Bronchial epithelial cell (primary cell): ENCODE results near the gene PXYLP1. TPM values are rescaled to one million over a fixed set of nuclear protein-coding genes. Genes with fewer than 3 reads are reported as not detected.

Experiments
- DNase-seq: peaks from one replicate; pipeline ENCODE4 v3.0.0-alpha.2; 2010; ENCODE audit warnings: low read depth
- FAIRE-seq: peaks from 2 replicates; lab custom pipeline; 2011; peaks lifted over from hg19 to GRCh38; lab: Jason Lieb, UNC
- H3K27me3 ChIP-seq: 2 replicates; pipeline ENCODE4 v1.5.1; 2011; ENCODE audit warnings: low read length; ENCODE audit not compliant: control insufficient read depth, insufficient read depth
- H3K36me3 ChIP-seq: 2 replicates; pipeline ENCODE4 v1.5.1; 2011; ENCODE audit warnings: low read length; ENCODE audit not compliant: control insufficient read depth, insufficient read depth
- H3K4me3 ChIP-seq: 2 replicates; pipeline ENCODE4 v1.5.1; 2011; ENCODE audit warnings: mild to moderate bottlenecking, low read depth, low read length, control low read depth
- CTCF ChIP-seq: IDR thresholded peaks from 2 replicates; pipeline ENCODE4 v1.5.1; 2011; ENCODE audit warnings: mild to moderate bottlenecking, moderate library complexity, low read length, control low read depth, inconsistent platforms; ENCODE audit not compliant: insufficient read depth, severe bottlenecking
- total RNA-seq: library from RNA; depleted of rRNA; stranded (reverse); fragments of >200 nt; gene quantifications from 2 replicates; pipeline ENCODE4 v1.2.1, GENCODE V29; 2014

The PXYLP1 gene
- total RNA-seq, 1 donor from 2014 or later, result 9.0 TPM

DNA sequence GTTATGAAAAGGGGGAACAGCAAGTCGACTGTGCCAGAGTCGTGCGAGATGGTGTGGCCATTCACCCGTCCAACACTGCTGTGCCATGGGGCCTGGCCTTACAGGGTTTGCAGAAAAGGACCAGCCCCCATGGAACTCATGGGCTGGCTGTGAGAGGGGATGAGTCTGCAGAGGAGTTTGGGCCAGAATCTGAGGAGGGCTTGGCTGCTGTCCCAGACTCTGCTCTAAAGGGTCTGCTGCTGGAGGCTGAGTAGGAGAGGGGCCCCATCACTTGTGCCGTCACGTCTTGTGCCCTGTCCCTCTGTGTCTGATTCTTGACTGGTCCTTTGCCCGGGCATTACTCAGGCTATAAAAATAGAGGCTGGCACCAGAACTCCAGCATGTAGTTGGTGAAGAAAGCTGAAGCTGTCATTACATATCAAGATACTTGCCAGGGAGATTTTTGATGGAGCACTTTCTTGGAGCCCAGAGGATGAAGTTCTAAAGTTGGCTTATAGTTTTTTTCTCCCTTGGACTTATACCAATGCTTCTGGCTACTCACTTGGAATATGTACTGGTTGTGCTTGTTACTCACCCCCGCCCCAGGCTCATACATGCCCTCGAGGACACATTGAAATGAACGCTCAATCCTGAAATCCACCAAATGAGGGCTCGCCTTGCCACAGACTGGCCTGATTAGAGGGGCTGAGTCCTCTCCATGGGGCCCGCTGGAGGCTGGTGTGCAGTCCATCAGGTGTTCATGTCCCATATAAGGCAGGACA is 10.2 kb downstream of the PXYLP1 start:
- TF ChIP-seq CTCF, result no peak
- Histone ChIP-seq H3K36me3 (no peaks in the 10 kb centered on the region), H3K4me3 (no peak overlapping the region), H3K27me3 (no peaks in the 10 kb centered on the region)
- no peak for DNase-seq
- FAIRE-seq, result no peak

DNA sequence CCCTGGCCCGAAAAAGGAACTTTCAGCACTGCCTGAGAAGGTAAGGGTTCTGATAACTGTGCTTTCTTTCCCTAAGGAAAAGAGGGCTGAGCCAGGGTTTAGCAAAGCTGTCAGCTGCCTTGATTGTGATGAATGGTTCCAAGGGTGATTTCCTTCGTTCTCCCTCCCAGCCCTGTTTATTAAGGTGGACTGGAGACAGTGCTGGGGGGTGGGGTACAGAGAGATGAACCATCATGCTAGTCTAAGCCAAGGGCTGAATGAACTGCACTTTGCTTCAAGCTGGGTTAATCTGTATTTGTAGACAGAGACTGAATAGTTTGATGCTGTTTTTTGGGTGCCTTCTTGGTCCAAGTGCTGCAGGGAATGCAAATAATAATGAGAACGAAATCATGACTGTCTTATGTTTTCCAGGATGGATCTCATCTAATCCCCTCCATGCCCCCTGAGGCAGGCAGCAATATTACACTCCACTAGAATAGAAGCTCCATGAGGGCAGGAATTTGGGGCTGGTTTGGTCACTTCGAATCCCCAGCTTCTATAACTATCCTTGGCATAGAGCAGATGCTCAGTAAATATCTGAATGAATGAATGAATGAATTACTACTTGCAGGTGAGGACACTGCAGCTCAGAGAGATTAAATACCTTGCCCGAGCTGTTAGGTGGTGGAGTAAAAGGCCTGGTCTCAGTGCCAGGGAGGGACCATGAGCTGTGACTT is 10.9 kb downstream of the PXYLP1 start:
- TF ChIP-seq CTCF, result no peak
- no peak for FAIRE-seq
- no peak for DNase-seq
- Histone ChIP-seq H3K36me3 (no peaks in the 10 kb centered on the region), H3K4me3 (no peak overlapping the region), H3K27me3 (no peaks in the 10 kb centered on the region)

DNA sequence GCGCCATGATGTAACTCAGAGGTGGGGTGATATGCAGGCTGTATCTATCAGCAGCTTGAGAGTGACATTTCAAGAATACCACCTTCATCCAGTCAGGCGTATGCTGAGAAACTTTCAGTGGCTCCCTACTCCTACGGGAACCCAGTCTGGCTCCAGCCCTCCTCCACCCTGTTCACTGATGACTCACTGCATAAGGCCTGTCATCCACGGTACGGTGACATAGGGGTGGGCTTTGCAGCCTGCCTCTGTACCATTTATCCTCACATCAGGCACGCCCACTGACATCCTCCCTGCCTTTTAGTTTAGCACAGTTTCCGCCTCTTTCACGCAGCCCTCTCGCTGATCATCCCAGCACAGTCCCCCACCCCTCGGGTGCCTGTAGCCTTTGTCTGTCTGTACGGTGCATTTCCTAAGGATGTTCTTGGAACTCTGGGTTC is 11.7 kb downstream of the PXYLP1 start:
- Histone ChIP-seq H3K36me3 (no peaks in the 10 kb centered on the region), H3K4me3 (no peak overlapping the region), H3K27me3 (no peaks in the 10 kb centered on the region)
- TF ChIP-seq CTCF, result no peak
- FAIRE-seq, result no peak
- DNase-seq, result no peak

- FAIRE-seq (no peak), DNase-seq (no peak)
- no peaks in the 10 kb centered on the region for H3K27me3 ChIP-seq
- no peaks in the 10 kb centered on the region for H3K36me3 ChIP-seq
- H3K4me3 ChIP-seq, result no peak overlapping the region
- TF ChIP-seq CTCF, result no peak
Measured at GRCh38 chr3:141246224-141246957, 14.8 kb downstream of the PXYLP1 start.

DNA sequence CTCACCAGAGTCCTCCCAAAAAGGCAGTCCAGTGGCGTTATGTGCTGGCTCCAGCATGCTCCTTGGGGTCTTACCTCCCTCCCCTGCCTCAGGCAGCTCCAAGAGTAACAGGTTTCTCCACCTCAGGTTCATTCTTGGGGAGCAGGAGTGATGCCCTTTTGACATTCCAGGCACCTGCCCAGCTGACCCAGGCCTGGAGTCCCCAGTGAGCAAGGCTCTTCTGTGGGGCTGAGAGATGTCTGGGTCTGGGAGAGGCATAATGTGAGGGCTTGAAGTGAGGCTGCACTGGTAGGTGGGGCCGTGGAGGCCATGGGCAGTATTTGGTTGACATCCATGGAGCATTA is 15.3 kb downstream of the PXYLP1 start:
- Histone ChIP-seq H3K36me3 (no peaks in the 10 kb centered on the region), H3K27me3 (no peaks in the 10 kb centered on the region), H3K4me3 (no peak overlapping the region)
- FAIRE-seq (no peak), DNase-seq (no peak)
- no peak for TF ChIP-seq CTCF
